Vagina (tissue), 2 donors: ENCODE results near the gene BCKDK.

Experiments
- CTCF ChIP-seq, 3 experiments: fragments of 450-650 bp in 2 of 3; fragments of 200-600 bp in 1 of 3; sonication (generic) in 1 of 3; IDR thresholded peaks; one replicate each; pipeline ENCODE4 v1.5.1; 2017 to 2019; ENCODE audit warnings: antibody characterized with exemption in 3 of 3, mild to moderate bottlenecking in 2 of 3, moderate library complexity in 2 of 3
- POLR2AphosphoS5 ChIP-seq, 2 donors: sonication (generic); formaldehyde crosslinking; IDR thresholded peaks; one replicate each; pipeline ENCODE4 v1.9.0; 2017; ENCODE audit warnings: antibody characterized with exemption in 2 of 2, mild to moderate bottlenecking in 2 of 2, low read depth in 1 of 2; ENCODE audit not compliant: insufficient read depth in 1 of 2

GRCh38 chr16:31082368-31083045 lies 25.7 kb upstream of the BCKDK start:
- TF ChIP-seq CTCF (IDR thresholded peaks at IDR 0.05) (no peak), POLR2AphosphoS5 (IDR thresholded peaks at IDR 0.05; ENCODE audit: insufficient read depth in 1 of 2, low read depth in 1 of 2) (no peak)
